Adrenal gland (tissue), 12 donors: ENCODE results near the gene SULT2B1. TPM values are rescaled to one million over a fixed set of nuclear protein-coding genes. Genes with fewer than 3 reads are reported as not detected.

ENCODE experiments used
- DNase-seq, 7 donors: peaks; one replicate each; pipeline ENCODE4 v3.0.0-alpha.2; 2019 to 2020
- H3K27ac ChIP-seq, 5 donors: fragments of 200-600 bp; sonication (generic) in 4 of 5; 1 replicate in 3 of 5; 2 replicates in 2 of 5; pipeline versions ENCODE4 v1.5.1 to v1.8.0; 2016 to 2020; ENCODE audit warnings: mild to moderate bottlenecking in 1 of 5
- H3K27me3 ChIP-seq: fragments of 200-600 bp; 2 replicates; pipeline ENCODE4 v1.8.0; 2021
- H3K36me3 ChIP-seq, 2 donors: fragments of 200-600 bp; replicated peaks in 1 of 2; 1 replicate in 1 of 2; 2 replicates in 1 of 2; pipeline versions ENCODE4 v1.5.1 to v1.8.0; 2018 to 2022
- H3K4me1 ChIP-seq, 2 donors: fragments of 200-600 bp; replicated peaks in 1 of 2; 1 replicate in 1 of 2; 2 replicates in 1 of 2; pipeline versions ENCODE4 v1.5.1 to v1.8.0; 2018 to 2021
- H3K4me3 ChIP-seq, 4 donors: fragments of 200-600 bp; sonication (generic) in 3 of 4; one replicate each; pipeline ENCODE4 v1.5.1; 2016 to 2018
- H3K9me3 ChIP-seq, 3 donors: fragments of 200-600 bp; sonication (generic) in 1 of 3; replicated peaks in 1 of 3; 1 replicate in 2 of 3; 2 replicates in 1 of 3; pipeline versions ENCODE4 v1.5.1 to v1.8.0; 2016 to 2021
- CTCF ChIP-seq, 6 experiments: fragments of 450-650 bp in 4 of 6; fragments of 200-600 bp in 2 of 6; sonication (generic) in 1 of 6; IDR thresholded peaks; 1 replicate in 5 of 6; 2 replicates in 1 of 6; pipeline versions ENCODE4 v1.5.1 to v1.8.0; 2016 to 2021; ENCODE audit warnings: antibody characterized with exemption in 6 of 6, mild to moderate bottlenecking in 2 of 6, moderate library complexity in 1 of 6
- POLR2A ChIP-seq, 2 donors: fragments of 450-650 bp; IDR thresholded peaks; one replicate each; pipeline ENCODE4 v1.6.1; 2017; ENCODE audit warnings: antibody characterized with exemption in 2 of 2, mild to moderate bottlenecking in 2 of 2, moderate library complexity in 1 of 2
- WGBS, 4 donors: extraction: QIAGEN DNeasy Blood & Tissue Kit in 2 of 4; methylation state at CpG; one replicate each; pipeline versions ENCODE4 v1.1.5 to v1.1.7; 2013 to 2017; 5-methylcytosine and 5-hydroxymethylcytosine counted together
- intact Hi-C, 2 donors: fragments of 100-400 bp; cut with DNase I; formaldehyde crosslinking; loops; one replicate each; pipeline versions ENCODE4 v1.14.1 to v1.15.0; 2022 to 2023
- polyA plus RNA-seq, 3 donors: library from polyadenylated mRNA; stranded (reverse); fragments of 200-250 nt in 2 of 3; fragments of 350-450 nt in 1 of 3; fragmentation: Illumina TruSeq in 1 of 3; extraction: RNeasy Lipid Tissue Mini Kit (QIAGEN cat#74804) in 1 of 3; gene quantifications; one replicate each; pipeline ENCODE4 v1.2.3, GENCODE V29; 2013 to 2014
- total RNA-seq, 9 donors: library from RNA; depleted of rRNA in 4 of 9; stranded (reverse); fragments of >200 nt in 4 of 9; fragments of 120-200 nt in 1 of 9; fragmentation: NEBNext Ultra II Directional in 1 of 9; extraction: Animal tissue kit (Norgen Biotek cat#: 25700) in 1 of 9; gene quantifications; one replicate each; pipeline versions ENCODE4 v1.1.0 to v1.2.4, GENCODE V29; 2013 to 2023
- donor health status: healthy with polysubstance abuse.
- donor health status: Bipolar disorder and iron deficiency.
- donor health status: DM: yes; HTN: yes; CAD: no.
- donor health status: DM: no; HTN: no; CAD: no.
- donor health status: DM: no; HTN: no; CAD: no.
- donor health status: DM: yes; HTN: yes; CAD: no.

Gene SULT2B1
- total and polyA plus RNA-seq, 12 donors = 0.22 to 1.4 (median 0.52) TPM; not detected in 3

- DNase-seq = peak; percentile 73 to 93 (median 85)
- intact Hi-C loops = loop anchor here in 1 of 2 donors (10.0 kb wide), 1 partner anchor 200 kb away; no protein-coding TSS in a partner anchor
- Histone ChIP-seq H3K4me1 (peaks cover 11 to 13% of the 10 kb centered on the region in 2 donors), H3K4me3 (peak overlapping the region in 1 of 4 donors; percentile 60), H3K27me3 (no peaks in the 10 kb centered on the region), H3K27ac (peak overlapping the region; percentile 75 to 93 (median 83)), H3K9me3 (no peaks in the 10 kb centered on the region), H3K36me3 (no peaks in the 10 kb centered on the region)
- TF ChIP-seq POLR2A (IDR thresholded peaks at IDR 0.05) (no peak), CTCF (IDR thresholded peaks at IDR 0.05) (no peak)
- WGBS, 4 donors = 2 to 4% (median 3%) methylated on average over 16 to 25 of the region's 25 CpGs
Measured at GRCh38 chr19:48644839-48645619, 93.1 kb downstream of the SULT2B1 start.

- no peaks in the 10 kb centered on the region for H3K9me3 ChIP-seq
- H3K4me1 ChIP-seq = peaks cover 11 to 13% of the 10 kb centered on the region in 2 donors
- TF ChIP-seq POLR2A (IDR thresholded peaks at IDR 0.05) (no peak), CTCF (IDR thresholded peaks at IDR 0.05) (no peak)
- H3K4me3 ChIP-seq = peak overlapping the region in 2 of 4 donors; percentile 49 to 60
- peak overlapping the region; percentile 75 to 93 (median 83) for H3K27ac ChIP-seq
- no peaks in the 10 kb centered on the region for H3K27me3 ChIP-seq
- intact Hi-C loops = loop anchor here in 1 of 2 donors (10.0 kb wide), 1 partner anchor 199 kb away; no protein-coding TSS in a partner anchor
- 0 to 1% (median 0%) methylated on average over 4 to 6 of the region's 6 CpGs for WGBS, 4 donors
- H3K36me3 ChIP-seq = no peaks in the 10 kb centered on the region
- no peak for DNase-seq
Measured at GRCh38 chr19:48645620-48646000, 93.6 kb downstream of the SULT2B1 start.

GRCh38 chr19:48646001-48646721 is 94.2 kb downstream of the SULT2B1 start, which contains the start of gene CA11:
CA11 (minus strand) TSS chr19:48646187; CDS start chr19:48645632, 555 bp downstream.
- peak; percentile 14 to 60 for TF ChIP-seq POLR2A (IDR thresholded peaks at IDR 0.05)
- TF ChIP-seq CTCF (IDR thresholded peaks at IDR 0.05) = peak; percentile 80 to 96 (median 92)
- DNase-seq = peak; percentile 89 to 94 (median 92)
- peak within 1 kb of the TSS; percentile 75 to 93 (median 83) for H3K27ac ChIP-seq
- no peaks in the 10 kb centered on the region for H3K27me3 ChIP-seq
- intact Hi-C loops = loop anchor here in 1 of 2 donors (10.0 kb wide), 1 partner anchor 199 kb away; no protein-coding TSS in a partner anchor
- WGBS, 4 donors = 0 to 1% (median 1%) methylated on average over 20 to 33 of the region's 33 CpGs
- peaks cover 11 to 13% of the 10 kb centered on the region in 2 donors for H3K4me1 ChIP-seq
- no peaks in the 10 kb centered on the region for H3K36me3 ChIP-seq
- peak within 1 kb of the TSS in 3 of 4 donors; percentile 22 to 60 (median 49) for H3K4me3 ChIP-seq
- no peaks in the 10 kb centered on the region for H3K9me3 ChIP-seq

GRCh38 chr19:48646722-48647216 is 94.8 kb downstream of the SULT2B1 start:
- peaks cover 11 to 13% of the 10 kb centered on the region in 2 donors for H3K4me1 ChIP-seq
- no peak for DNase-seq
- H3K9me3 ChIP-seq = no peaks in the 10 kb centered on the region
- TF ChIP-seq POLR2A (IDR thresholded peaks at IDR 0.05) (no peak), CTCF (IDR thresholded peaks at IDR 0.05) (no peak)
- H3K4me3 ChIP-seq = peak overlapping the region in 1 of 4 donors; percentile 60
- intact Hi-C loops = loop anchor here in 1 of 2 donors (10.0 kb wide), 1 partner anchor 198 kb away; no protein-coding TSS in a partner anchor
- peak overlapping the region in 3 of 5 donors; percentile 83 to 93 (median 89) for H3K27ac ChIP-seq
- no peaks in the 10 kb centered on the region for H3K36me3 ChIP-seq
- H3K27me3 ChIP-seq = no peaks in the 10 kb centered on the region
- 9 to 24% (median 11%) methylated on average over 3 to 10 of the region's 10 CpGs for WGBS, 4 donors
